Measurements from ENCODE around the gene NCKAP5L.
"Not testable (repeated sequence)": the region's sequence is repeated elsewhere in the genome, so short reads cannot be mapped to it uniquely, and the experiment has no call there.

The NCKAP5L gene

GRCh38 chr12:49865109-49865781, 37.0 kb upstream of the NCKAP5L start:
- no peak for DNase-seq

GRCh38 chr12:49864798-49865090, 36.5 kb upstream of the NCKAP5L start:
- DNase-seq, result no peak

- no peak for DNase-seq
These were observed 36.0 kb upstream of the NCKAP5L start for GRCh38 chr12:49863946-49864797.

GRCh38 chr12:49860921-49861320, 32.7 kb upstream of the NCKAP5L start:
- DNase-seq, result not testable (repeated sequence)

- not testable (repeated sequence) for DNase-seq
These were observed 27.7 kb upstream of the NCKAP5L start for GRCh38 chr12:49855890-49856289.

- no peak for DNase-seq
These were observed 26.8 kb upstream of the NCKAP5L start for GRCh38 chr12:49854976-49855375.

GRCh38 chr12:49853671-49854070, 25.5 kb upstream of the NCKAP5L start:
- DNase-seq, result no peak

- no peak for DNase-seq
These were observed 18.9 kb upstream of the NCKAP5L start for GRCh38 chr12:49847161-49847560.

GRCh38 chr12:49846032-49846431, 17.8 kb upstream of the NCKAP5L start:
- no peak for DNase-seq

- DNase-seq, result no peak
These were observed 15.7 kb upstream of the NCKAP5L start for GRCh38 chr12:49843876-49844437.

- no peak for DNase-seq
These were observed 15.2 kb upstream of the NCKAP5L start for GRCh38 chr12:49843411-49843810.

- peak; percentile 95 for DNase-seq
These were observed 14.5 kb upstream of the NCKAP5L start, which contains the start of gene BCDIN3D for GRCh38 chr12:49842519-49843352. Gene BCDIN3D, minus strand, starts transcription at chr12:49843106. Its CDS starts 19 bp downstream, at chr12:49843087.

GRCh38 chr12:49838973-49839633, 10.9 kb upstream of the NCKAP5L start:
- DNase-seq, result peak; percentile 40

GRCh38 chr12:49832836-49833421, 4.7 kb upstream of the NCKAP5L start:
- DNase-seq, result no peak

GRCh38 chr12:49831717-49832116, 3.5 kb upstream of the NCKAP5L start:
- no peak for DNase-seq

- DNase-seq, result peak; percentile 14
These were observed 663 bp downstream of the NCKAP5L start for GRCh38 chr12:49827401-49828099.

GRCh38 chr12:49827051-49827400, 1.2 kb downstream of the NCKAP5L start:
- no peak for DNase-seq

- no peak for DNase-seq
These were observed 2.2 kb downstream of the NCKAP5L start for GRCh38 chr12:49825971-49826421.

- no peak for DNase-seq
These were observed 2.7 kb downstream of the NCKAP5L start for GRCh38 chr12:49825360-49825970.

- no peak for DNase-seq
These were observed 3.3 kb downstream of the NCKAP5L start for GRCh38 chr12:49824895-49825294.

GRCh38 chr12:49824416-49824815, 3.8 kb downstream of the NCKAP5L start:
- DNase-seq, result no peak
